Ishikawa (cell line): ENCODE data around the gene SLK.

Experiments used
- CEBPB ChIP-seq: IDR thresholded peaks from 2 replicates; pipeline ENCODE4 v1.6.1; 2012
- CREB1 ChIP-seq: IDR thresholded peaks from 2 replicates; pipeline ENCODE4 v1.6.1; 2012; ENCODE audit warnings: low read depth
- EGR1 ChIP-seq: IDR thresholded peaks from 2 replicates; pipeline ENCODE4 v1.6.1; 2012
- EP300 ChIP-seq: IDR thresholded peaks from 2 replicates; pipeline ENCODE4 v1.6.1; 2012; ENCODE audit warnings: borderline replicate concordance
- FOXM1 ChIP-seq: IDR thresholded peaks from 2 replicates; pipeline ENCODE4 v1.6.1; 2012; ENCODE audit warnings: low read depth, borderline replicate concordance
- MAX ChIP-seq: IDR thresholded peaks from 2 replicates; pipeline ENCODE4 v1.6.1; 2012
- NFIC ChIP-seq: IDR thresholded peaks from 2 replicates; pipeline ENCODE4 v1.6.1; 2012
- RAD21 ChIP-seq: IDR thresholded peaks from 2 replicates; pipeline ENCODE4 v1.6.1; 2012; ENCODE audit warnings: low read depth
- TAF1 ChIP-seq: IDR thresholded peaks from 2 replicates; pipeline ENCODE4 v1.6.1; 2012; ENCODE audit warnings: low read depth, mild to moderate bottlenecking
- TCF12 ChIP-seq: IDR thresholded peaks from 2 replicates; pipeline ENCODE4 v1.6.1; 2012; ENCODE audit warnings: low read depth
- TEAD4 ChIP-seq: IDR thresholded peaks from 2 replicates; pipeline ENCODE4 v1.6.1; 2012
- YY1 ChIP-seq: IDR thresholded peaks from 2 replicates; pipeline ENCODE4 v1.6.1; 2012; ENCODE audit warnings: low read depth
- ZBTB7A ChIP-seq: IDR thresholded peaks from 2 replicates; pipeline ENCODE4 v1.6.1; 2012; ENCODE audit warnings: low read depth
- TF ChIP-seq, protein P1 (sequence below): IDR thresholded peaks from 2 replicates; pipeline ENCODE4 v1.6.1; 2012
- TF ChIP-seq, protein P2 (sequence below): IDR thresholded peaks from 2 replicates; pipeline ENCODE4 v1.6.1; 2012; ENCODE audit warnings: low read depth, mild to moderate bottlenecking

SLK gene

GRCh38 chr10:103930881-103931280 lies 36.1 kb upstream of the SLK start:
- TF ChIP-seq NFIC = no peak
- no peak for TF ChIP-seq TEAD4
- TF ChIP-seq YY1 = no peak
- TF ChIP-seq EGR1 = no peak
- TF ChIP-seq, protein P1, sequence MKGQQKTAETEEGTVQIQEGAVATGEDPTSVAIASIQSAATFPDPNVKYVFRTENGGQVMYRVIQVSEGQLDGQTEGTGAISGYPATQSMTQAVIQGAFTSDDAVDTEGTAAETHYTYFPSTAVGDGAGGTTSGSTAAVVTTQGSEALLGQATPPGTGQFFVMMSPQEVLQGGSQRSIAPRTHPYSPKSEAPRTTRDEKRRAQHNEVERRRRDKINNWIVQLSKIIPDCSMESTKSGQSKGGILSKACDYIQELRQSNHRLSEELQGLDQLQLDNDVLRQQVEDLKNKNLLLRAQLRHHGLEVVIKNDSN = no peak
- no peak for TF ChIP-seq RAD21
- TF ChIP-seq FOXM1 = no peak
- TF ChIP-seq EP300 = no peak
- no peak for TF ChIP-seq TAF1
- no peak for TF ChIP-seq CEBPB
- no peak for TF ChIP-seq CREB1

DNA sequence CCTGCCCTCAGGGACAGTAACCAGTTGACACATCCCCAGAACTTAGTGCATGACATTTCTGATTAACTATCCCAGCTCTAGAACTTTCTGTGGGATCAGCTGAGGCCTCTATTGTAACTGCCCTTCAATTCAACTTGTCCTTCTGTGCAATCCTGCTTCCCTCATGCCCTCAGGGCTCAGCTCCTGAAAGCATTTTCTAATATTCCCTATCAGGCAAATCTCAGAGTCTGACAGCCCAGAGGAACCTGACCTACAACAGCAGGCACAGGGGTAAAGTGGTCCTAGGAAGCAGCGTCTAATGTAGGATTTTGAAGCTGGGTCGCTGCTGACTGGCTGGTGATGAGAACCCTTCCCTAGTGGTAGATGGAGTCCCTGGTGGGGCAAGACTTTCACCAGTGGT lies 35.3 kb upstream of the SLK start:
- TF ChIP-seq MAX (no peak), YY1 (no peak), TCF12 (no peak), EP300 (no peak), CEBPB (no peak), CREB1 (no peak), FOXM1 (no peak), ZBTB7A (no peak), NFIC (no peak), RAD21 (no peak), TAF1 (no peak), TEAD4 (no peak), EGR1 (no peak)
- TF ChIP-seq, protein P1 = no peak
- TF ChIP-seq, protein P2, sequence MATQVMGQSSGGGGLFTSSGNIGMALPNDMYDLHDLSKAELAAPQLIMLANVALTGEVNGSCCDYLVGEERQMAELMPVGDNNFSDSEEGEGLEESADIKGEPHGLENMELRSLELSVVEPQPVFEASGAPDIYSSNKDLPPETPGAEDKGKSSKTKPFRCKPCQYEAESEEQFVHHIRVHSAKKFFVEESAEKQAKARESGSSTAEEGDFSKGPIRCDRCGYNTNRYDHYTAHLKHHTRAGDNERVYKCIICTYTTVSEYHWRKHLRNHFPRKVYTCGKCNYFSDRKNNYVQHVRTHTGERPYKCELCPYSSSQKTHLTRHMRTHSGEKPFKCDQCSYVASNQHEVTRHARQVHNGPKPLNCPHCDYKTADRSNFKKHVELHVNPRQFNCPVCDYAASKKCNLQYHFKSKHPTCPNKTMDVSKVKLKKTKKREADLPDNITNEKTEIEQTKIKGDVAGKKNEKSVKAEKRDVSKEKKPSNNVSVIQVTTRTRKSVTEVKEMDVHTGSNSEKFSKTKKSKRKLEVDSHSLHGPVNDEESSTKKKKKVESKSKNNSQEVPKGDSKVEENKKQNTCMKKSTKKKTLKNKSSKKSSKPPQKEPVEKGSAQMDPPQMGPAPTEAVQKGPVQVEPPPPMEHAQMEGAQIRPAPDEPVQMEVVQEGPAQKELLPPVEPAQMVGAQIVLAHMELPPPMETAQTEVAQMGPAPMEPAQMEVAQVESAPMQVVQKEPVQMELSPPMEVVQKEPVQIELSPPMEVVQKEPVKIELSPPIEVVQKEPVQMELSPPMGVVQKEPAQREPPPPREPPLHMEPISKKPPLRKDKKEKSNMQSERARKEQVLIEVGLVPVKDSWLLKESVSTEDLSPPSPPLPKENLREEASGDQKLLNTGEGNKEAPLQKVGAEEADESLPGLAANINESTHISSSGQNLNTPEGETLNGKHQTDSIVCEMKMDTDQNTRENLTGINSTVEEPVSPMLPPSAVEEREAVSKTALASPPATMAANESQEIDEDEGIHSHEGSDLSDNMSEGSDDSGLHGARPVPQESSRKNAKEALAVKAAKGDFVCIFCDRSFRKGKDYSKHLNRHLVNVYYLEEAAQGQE = no peak

DNA sequence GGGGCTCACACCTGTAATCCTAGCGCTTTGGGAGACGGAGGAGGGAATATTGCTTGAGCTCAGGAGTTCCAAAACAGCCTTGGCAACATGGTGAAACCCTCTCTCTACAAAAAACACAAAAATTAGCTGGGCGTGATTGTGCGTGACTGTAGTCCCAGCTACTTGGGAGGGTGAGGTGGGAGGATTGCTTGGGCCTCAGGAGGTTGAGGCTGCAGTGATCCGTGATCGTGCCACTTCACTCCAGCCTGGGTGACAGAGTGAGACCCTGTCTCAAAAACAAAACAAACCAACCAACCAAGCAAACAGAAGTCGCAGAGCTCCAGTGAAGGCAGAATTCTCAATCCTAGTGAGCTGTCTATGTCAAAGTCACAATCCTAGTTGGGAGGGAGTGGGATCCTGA lies 34.7 kb upstream of the SLK start:
- TF ChIP-seq NFIC = no peak
- no peak for TF ChIP-seq TEAD4
- TF ChIP-seq, protein P1 = no peak
- TF ChIP-seq EP300 = no peak
- no peak for TF ChIP-seq ZBTB7A
- no peak for TF ChIP-seq TAF1
- TF ChIP-seq, protein P2 = no peak

GRCh38 chr10:103932971-103933370 lies 34.0 kb upstream of the SLK start:
- TF ChIP-seq, protein P2 = no peak
- TF ChIP-seq EP300 (no peak), TEAD4 (no peak), CEBPB (no peak), MAX (no peak), NFIC (no peak), TCF12 (no peak), RAD21 (no peak), FOXM1 (no peak), EGR1 (no peak), TAF1 (no peak), YY1 (no peak), CREB1 (no peak), ZBTB7A (no peak)
- TF ChIP-seq, protein P1 = no peak
